SK-N-SH (cell line): ENCODE results near the gene ZNF557.
"Not testable (repeated sequence)": the region's sequence is repeated elsewhere in the genome, so short reads cannot be mapped to it uniquely, and the experiment has no call there.

ENCODE experiments used
- CTCF ChIP-seq: fragments of 200-600 bp; sonication (generic); IDR thresholded peaks from 2 replicates; pipeline ENCODE4 v1.6.1; 2017; ENCODE audit warnings: antibody characterized with exemption, mild to moderate bottlenecking, moderate library complexity
- EP300 ChIP-seq, 2 experiments: IDR thresholded peaks; 2 replicates each; pipeline versions ENCODE4 v1.4.0 to v1.6.1; 2012; ENCODE audit warnings: borderline replicate concordance in 1 of 2, low read depth in 1 of 2, low read length in 1 of 2
- FOXJ3 ChIP-seq: sonication (generic); formaldehyde crosslinking; IDR thresholded peaks from 2 replicates; pipeline ENCODE4 v1.5.1; 2020; ENCODE audit warnings: mild to moderate bottlenecking, missing genetic modification reagents
- MAX ChIP-seq: IDR thresholded peaks from 2 replicates; pipeline ENCODE4 v1.4.0; 2012; ENCODE audit warnings: low read depth
- MXI1 ChIP-seq: IDR thresholded peaks from 2 replicates; pipeline ENCODE4 v1.6.1; 2012; ENCODE audit warnings: mild to moderate bottlenecking, low read depth, low read length, improper control_type of control experiment
- NFIC ChIP-seq: IDR thresholded peaks from 2 replicates; pipeline ENCODE4 v1.4.0; 2012; ENCODE audit warnings: borderline replicate concordance
- SMC3 ChIP-seq: IDR thresholded peaks from 2 replicates; pipeline ENCODE4 v1.6.1; 2012; ENCODE audit warnings: low read depth, low read length, improper control_type of control experiment
- TAF1 ChIP-seq: IDR thresholded peaks from 2 replicates; pipeline ENCODE4 v1.6.1; 2012; ENCODE audit warnings: low read depth, mild to moderate bottlenecking, low read length, moderate library complexity, borderline replicate concordance
- YY1 ChIP-seq: IDR thresholded peaks from 2 replicates; pipeline ENCODE4 v1.4.0; 2012; ENCODE audit warnings: low read depth, mild to moderate bottlenecking
- TF ChIP-seq, protein P1 (sequence below): IDR thresholded peaks from 2 replicates; pipeline ENCODE4 v1.6.1; 2012; ENCODE audit warnings: mild to moderate bottlenecking, low read depth, low read length, moderate library complexity

GRCh38 chr19:7055679-7056078 lies 13.8 kb upstream of the ZNF557 start:
- TF ChIP-seq CTCF; YY1; TAF1; FOXJ3 (CRISPR knock-in tag); NFIC; EP300 (IDR thresholded peaks at IDR 0.05; ENCODE audit: borderline replicate concordance in 1 of 2, low read depth in 1 of 2, low read length in 1 of 2); MAX; MXI1; SMC3: not testable (repeated sequence)
- TF ChIP-seq, protein P1, sequence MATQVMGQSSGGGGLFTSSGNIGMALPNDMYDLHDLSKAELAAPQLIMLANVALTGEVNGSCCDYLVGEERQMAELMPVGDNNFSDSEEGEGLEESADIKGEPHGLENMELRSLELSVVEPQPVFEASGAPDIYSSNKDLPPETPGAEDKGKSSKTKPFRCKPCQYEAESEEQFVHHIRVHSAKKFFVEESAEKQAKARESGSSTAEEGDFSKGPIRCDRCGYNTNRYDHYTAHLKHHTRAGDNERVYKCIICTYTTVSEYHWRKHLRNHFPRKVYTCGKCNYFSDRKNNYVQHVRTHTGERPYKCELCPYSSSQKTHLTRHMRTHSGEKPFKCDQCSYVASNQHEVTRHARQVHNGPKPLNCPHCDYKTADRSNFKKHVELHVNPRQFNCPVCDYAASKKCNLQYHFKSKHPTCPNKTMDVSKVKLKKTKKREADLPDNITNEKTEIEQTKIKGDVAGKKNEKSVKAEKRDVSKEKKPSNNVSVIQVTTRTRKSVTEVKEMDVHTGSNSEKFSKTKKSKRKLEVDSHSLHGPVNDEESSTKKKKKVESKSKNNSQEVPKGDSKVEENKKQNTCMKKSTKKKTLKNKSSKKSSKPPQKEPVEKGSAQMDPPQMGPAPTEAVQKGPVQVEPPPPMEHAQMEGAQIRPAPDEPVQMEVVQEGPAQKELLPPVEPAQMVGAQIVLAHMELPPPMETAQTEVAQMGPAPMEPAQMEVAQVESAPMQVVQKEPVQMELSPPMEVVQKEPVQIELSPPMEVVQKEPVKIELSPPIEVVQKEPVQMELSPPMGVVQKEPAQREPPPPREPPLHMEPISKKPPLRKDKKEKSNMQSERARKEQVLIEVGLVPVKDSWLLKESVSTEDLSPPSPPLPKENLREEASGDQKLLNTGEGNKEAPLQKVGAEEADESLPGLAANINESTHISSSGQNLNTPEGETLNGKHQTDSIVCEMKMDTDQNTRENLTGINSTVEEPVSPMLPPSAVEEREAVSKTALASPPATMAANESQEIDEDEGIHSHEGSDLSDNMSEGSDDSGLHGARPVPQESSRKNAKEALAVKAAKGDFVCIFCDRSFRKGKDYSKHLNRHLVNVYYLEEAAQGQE: not testable (repeated sequence)
